Measurements from ENCODE around the gene ACOT7.

Gene ACOT7

DNA sequence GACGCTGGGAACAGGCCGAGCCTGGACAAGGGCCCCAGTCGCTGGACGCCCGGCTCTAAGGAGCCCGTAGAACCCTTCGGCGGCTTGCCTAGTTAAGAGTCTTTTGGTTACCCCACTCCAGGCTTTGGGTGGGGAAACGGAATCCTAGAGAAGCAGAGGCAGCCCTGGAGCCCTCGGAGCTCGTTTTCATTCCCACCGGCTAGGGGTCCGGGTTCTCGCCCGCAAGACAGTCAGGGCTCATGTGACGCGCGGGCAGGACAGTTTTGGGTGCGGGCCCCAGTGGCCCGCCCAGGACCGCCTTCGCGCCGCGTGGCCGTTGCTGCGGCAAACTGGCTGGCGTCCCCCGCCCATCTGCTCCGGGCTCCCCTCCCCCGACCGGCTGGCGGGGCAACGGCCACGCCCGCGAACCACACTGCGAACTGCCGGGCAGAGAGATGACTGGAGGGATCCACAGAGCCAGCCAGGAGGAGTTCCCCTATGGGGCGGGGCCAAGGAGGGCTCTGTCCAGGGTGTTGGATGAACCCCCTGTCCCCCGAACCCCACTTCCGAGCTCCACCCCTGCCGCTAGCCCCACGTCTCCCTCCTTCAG is 27.0 kb upstream of the ACOT7 start:
- DNase-seq (ENCODE audit: low spot score), result no peak
- in situ Hi-C loops (cut with MboI; ENCODE audit: low sequenced_read_pairs, unreplicated experiment), result no loop called here
- TF ChIP-seq, protein P1, sequence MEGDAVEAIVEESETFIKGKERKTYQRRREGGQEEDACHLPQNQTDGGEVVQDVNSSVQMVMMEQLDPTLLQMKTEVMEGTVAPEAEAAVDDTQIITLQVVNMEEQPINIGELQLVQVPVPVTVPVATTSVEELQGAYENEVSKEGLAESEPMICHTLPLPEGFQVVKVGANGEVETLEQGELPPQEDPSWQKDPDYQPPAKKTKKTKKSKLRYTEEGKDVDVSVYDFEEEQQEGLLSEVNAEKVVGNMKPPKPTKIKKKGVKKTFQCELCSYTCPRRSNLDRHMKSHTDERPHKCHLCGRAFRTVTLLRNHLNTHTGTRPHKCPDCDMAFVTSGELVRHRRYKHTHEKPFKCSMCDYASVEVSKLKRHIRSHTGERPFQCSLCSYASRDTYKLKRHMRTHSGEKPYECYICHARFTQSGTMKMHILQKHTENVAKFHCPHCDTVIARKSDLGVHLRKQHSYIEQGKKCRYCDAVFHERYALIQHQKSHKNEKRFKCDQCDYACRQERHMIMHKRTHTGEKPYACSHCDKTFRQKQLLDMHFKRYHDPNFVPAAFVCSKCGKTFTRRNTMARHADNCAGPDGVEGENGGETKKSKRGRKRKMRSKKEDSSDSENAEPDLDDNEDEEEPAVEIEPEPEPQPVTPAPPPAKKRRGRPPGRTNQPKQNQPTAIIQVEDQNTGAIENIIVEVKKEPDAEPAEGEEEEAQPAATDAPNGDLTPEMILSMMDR (IDR thresholded peaks at IDR 0.05; ENCODE audit: borderline replicate concordance, control extremely low read depth, extremely low read depth, insufficient read depth, missing control alignments), result no peak

GRCh38 chr1:6419804-6420453 is 26.4 kb upstream of the ACOT7 start, which contains the start of gene HES2:
Gene HES2 (minus strand): TSS chr1:6419919. CDS start chr1:6419820, 99 bp downstream.
- DNase-seq (ENCODE audit: low spot score), result peak; percentile 63
- in situ Hi-C loops (cut with MboI; ENCODE audit: low sequenced_read_pairs, unreplicated experiment), result no loop called here
- TF ChIP-seq, protein P1 (IDR thresholded peaks at IDR 0.05; ENCODE audit: borderline replicate concordance, control extremely low read depth, extremely low read depth, insufficient read depth, missing control alignments), result no peak

- in situ Hi-C loops (cut with MboI; ENCODE audit: low sequenced_read_pairs, unreplicated experiment), result no loop called here
- TF ChIP-seq, protein P1 (IDR thresholded peaks at IDR 0.05; ENCODE audit: borderline replicate concordance, control extremely low read depth, extremely low read depth, insufficient read depth, missing control alignments), result no peak
- no peak for DNase-seq (ENCODE audit: low spot score)
Observed at GRCh38 chr1:6419397-6419803, 25.8 kb upstream of the ACOT7 start.

GRCh38 chr1:6418668-6419396 is 25.3 kb upstream of the ACOT7 start:
- TF ChIP-seq, protein P1 (IDR thresholded peaks at IDR 0.05; ENCODE audit: borderline replicate concordance, control extremely low read depth, extremely low read depth, insufficient read depth, missing control alignments), result no peak
- DNase-seq (ENCODE audit: low spot score), result no peak
- in situ Hi-C loops (cut with MboI; ENCODE audit: low sequenced_read_pairs, unreplicated experiment), result no loop called here

GRCh38 chr1:6417961-6418667 is 24.5 kb upstream of the ACOT7 start:
- DNase-seq (ENCODE audit: low spot score), result no peak
- in situ Hi-C loops (cut with MboI; ENCODE audit: low sequenced_read_pairs, unreplicated experiment), result no loop called here
- TF ChIP-seq, protein P1 (IDR thresholded peaks at IDR 0.05; ENCODE audit: borderline replicate concordance, control extremely low read depth, extremely low read depth, insufficient read depth, missing control alignments), result no peak

DNA sequence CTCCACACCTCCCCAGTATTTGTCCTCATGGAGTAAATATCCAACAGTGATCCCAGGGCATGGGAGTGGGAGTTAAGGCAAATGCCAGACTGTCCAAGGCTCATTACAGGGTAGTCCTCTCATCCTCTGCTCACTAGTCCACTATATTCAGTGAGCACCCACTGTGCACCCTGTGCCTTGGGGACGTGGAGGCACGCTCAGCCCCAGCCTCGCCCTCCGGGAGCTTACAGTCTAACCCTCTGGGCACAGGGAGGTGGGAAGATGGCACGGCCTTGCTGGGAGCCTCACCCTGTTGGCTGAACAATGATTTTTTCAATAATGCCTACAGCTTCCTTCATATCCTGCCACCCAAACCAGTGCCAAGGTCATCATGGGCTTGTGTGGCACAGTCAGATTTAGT is 23.3 kb upstream of the ACOT7 start:
- in situ Hi-C loops (cut with MboI; ENCODE audit: low sequenced_read_pairs, unreplicated experiment), result no loop called here
- DNase-seq (ENCODE audit: low spot score), result no peak
- TF ChIP-seq, protein P1 (IDR thresholded peaks at IDR 0.05; ENCODE audit: borderline replicate concordance, control extremely low read depth, extremely low read depth, insufficient read depth, missing control alignments), result no peak

Measured in GM13976 (cell line).